ENCODE results near the gene POLA1. TPM values are rescaled to one million over a fixed set of nuclear protein-coding genes. Genes with fewer than 3 reads are reported as not detected.
A peak's percentile ranks its signal among the peaks of the same experiment; 100 is the strongest.

The POLA1 gene
- total and polyA plus RNA-seq, 2 donors (not counting 1 experiment from before 2014, with no cell fraction given), result 3.0 to 16.3 TPM

GRCh38 chrX:25019707-25020390 is 326.1 kb downstream of the POLA1 start:
- Mint-ChIP-seq H3K4me3 (peak overlapping the region; percentile 41), H3K4me1 (peaks cover 25% of the 10 kb centered on the region), H3K27ac (peak overlapping the region; percentile 41), H3K27me3 (peaks cover 51% of the 10 kb centered on the region), H3K9me3 (ENCODE audit: insufficient read depth) (no peaks in the 10 kb centered on the region)
- H3K4me2 ChIP-seq (replicated peaks; ENCODE audit: low read depth, low read length, poor library complexity, severe bottlenecking), result peak overlapping the region; percentile 48
- no peaks in the 10 kb centered on the region for H3K79me2 ChIP-seq (ENCODE audit: control insufficient read depth, insufficient read depth, low read length)
- H3K4me1 ChIP-seq (ENCODE audit: control insufficient read depth in 2 of 2, insufficient read depth in 2 of 2, low read length in 2 of 2), result peaks cover 25 to 38% of the 10 kb centered on the region in 2 donors
- peaks cover 0 to 75% (median 43%) of the 10 kb centered on the region in 4 experiments for H3K27me3 ChIP-seq (replicated peaks in 1 of 4; ENCODE audit: control extremely low read depth in 1 of 4, control insufficient read depth in 3 of 4, insufficient read depth in 4 of 4, low read length in 3 of 4)
- H2AFZ ChIP-seq (ENCODE audit: insufficient read depth, low read depth, low read length, poor library complexity, severe bottlenecking), result no peak overlapping the region
- CTCF ChIA-PET, result interaction anchor here (0.9 to 2.4 kb wide), 3 partner anchors 181 to 272 kb away, joined by 3 to 10 read pairs (median 5); no protein-coding TSS in a partner anchor
- DNase-seq (no peak), ATAC-seq (ENCODE audit: low read depth) (no peak)
- H3K27ac ChIP-seq (ENCODE audit: low read length in 2 of 2), result no peak overlapping the region
- H3K4me3 ChIP-seq (ENCODE audit: control extremely low read depth in 1 of 5, extremely low read depth in 1 of 5, insufficient read depth in 1 of 5, low read depth in 2 of 5, low read length in 4 of 5), result peak overlapping the region in 1 of 5 experiments; percentile 17
- H3K9me3 ChIP-seq (ENCODE audit: control extremely low read depth in 1 of 3, control insufficient read depth in 2 of 3, insufficient read depth in 1 of 3, low read length in 2 of 3), result peaks cover 0 to 37% (median 0%) of the 10 kb centered on the region in 3 donors
- POLR2A ChIA-PET, result no interaction called here
- 0% methylated on average over 3 of the region's 22 CpGs for WGBS (ENCODE audit: insufficient coverage)
- no peaks in the 10 kb centered on the region for H4K20me1 ChIP-seq (ENCODE audit: control insufficient read depth, insufficient read depth, low read length, poor library complexity, severe bottlenecking)
- intact Hi-C loops (cut with micrococcal nuclease), result no loop called here
- peak overlapping the region; percentile 19 for H3K9ac ChIP-seq (ENCODE audit: low read length)
- no peak for TF ChIP-seq CTCF (IDR thresholded peaks at IDR 0.05)
- TF ChIP-seq EZH2 (IDR thresholded peaks at IDR 0.05; ENCODE audit: borderline replicate concordance, insufficient read depth, low read depth, low read length, poor library complexity, severe bottlenecking), result no peak
- H3K36me3 ChIP-seq (replicated peaks in 1 of 2; ENCODE audit: control extremely low read depth in 1 of 2, control insufficient read depth in 1 of 2, extremely low read depth in 1 of 2, insufficient read depth in 2 of 2, low read length in 1 of 2), result no peaks in the 10 kb centered on the region

GRCh38 chrX:25020391-25020904 is 326.7 kb downstream of the POLA1 start:
- H3K9ac ChIP-seq (ENCODE audit: low read length), result peak overlapping the region; percentile 19
- WGBS (ENCODE audit: insufficient coverage), result 0% methylated on average over 3 of the region's 27 CpGs
- POLR2A ChIA-PET, result no interaction called here
- peak overlapping the region; percentile 48 for H3K4me2 ChIP-seq (replicated peaks; ENCODE audit: low read depth, low read length, poor library complexity, severe bottlenecking)
- H3K36me3 ChIP-seq (replicated peaks in 1 of 2; ENCODE audit: control extremely low read depth in 1 of 2, control insufficient read depth in 1 of 2, extremely low read depth in 1 of 2, insufficient read depth in 2 of 2, low read length in 1 of 2), result no peaks in the 10 kb centered on the region
- H3K79me2 ChIP-seq (ENCODE audit: control insufficient read depth, insufficient read depth, low read length), result no peaks in the 10 kb centered on the region
- H3K4me1 ChIP-seq (ENCODE audit: control insufficient read depth in 2 of 2, insufficient read depth in 2 of 2, low read length in 2 of 2), result peaks cover 23 to 35% of the 10 kb centered on the region in 2 donors
- Mint-ChIP-seq H3K27me3 (peaks cover 52% of the 10 kb centered on the region), H3K4me3 (peak overlapping the region; percentile 41), H3K9me3 (ENCODE audit: insufficient read depth) (no peaks in the 10 kb centered on the region), H3K27ac (peak overlapping the region; percentile 41), H3K4me1 (peaks cover 25% of the 10 kb centered on the region)
- no peak for TF ChIP-seq CTCF (IDR thresholded peaks at IDR 0.05)
- no peak for TF ChIP-seq EZH2 (IDR thresholded peaks at IDR 0.05; ENCODE audit: borderline replicate concordance, insufficient read depth, low read depth, low read length, poor library complexity, severe bottlenecking)
- CTCF ChIA-PET, result interaction anchor here (0.7 to 2.4 kb wide), 4 partner anchors 9 to 272 kb away, joined by 3 to 10 read pairs (median 4); no protein-coding TSS in a partner anchor
- peaks cover 0 to 34% (median 0%) of the 10 kb centered on the region in 3 donors for H3K9me3 ChIP-seq (ENCODE audit: control extremely low read depth in 1 of 3, control insufficient read depth in 2 of 3, insufficient read depth in 1 of 3, low read length in 2 of 3)
- H3K27ac ChIP-seq (ENCODE audit: low read length in 2 of 2), result no peak overlapping the region
- intact Hi-C loops (cut with micrococcal nuclease), result no loop called here
- H2AFZ ChIP-seq (ENCODE audit: insufficient read depth, low read depth, low read length, poor library complexity, severe bottlenecking), result no peak overlapping the region
- peaks cover 0 to 72% (median 42%) of the 10 kb centered on the region in 4 experiments for H3K27me3 ChIP-seq (replicated peaks in 1 of 4; ENCODE audit: control extremely low read depth in 1 of 4, control insufficient read depth in 3 of 4, insufficient read depth in 4 of 4, low read length in 3 of 4)
- no peak for ATAC-seq (ENCODE audit: low read depth)
- no peak for DNase-seq
- no peaks in the 10 kb centered on the region for H4K20me1 ChIP-seq (ENCODE audit: control insufficient read depth, insufficient read depth, low read length, poor library complexity, severe bottlenecking)
- peak overlapping the region in 2 of 5 experiments; percentile 12 to 17 for H3K4me3 ChIP-seq (ENCODE audit: control extremely low read depth in 1 of 5, extremely low read depth in 1 of 5, insufficient read depth in 1 of 5, low read depth in 2 of 5, low read length in 4 of 5)

All from B cell (primary cell).